ENCODE measurements around the gene CXCL14. TPM values are rescaled to one million over a fixed set of nuclear protein-coding genes. Genes with fewer than 3 reads are reported as not detected.

CXCL14 gene
- total and polyA plus RNA-seq, 2 donors (not counting 1 experiment from before 2014, with no cell fraction given), result not detected

DNA sequence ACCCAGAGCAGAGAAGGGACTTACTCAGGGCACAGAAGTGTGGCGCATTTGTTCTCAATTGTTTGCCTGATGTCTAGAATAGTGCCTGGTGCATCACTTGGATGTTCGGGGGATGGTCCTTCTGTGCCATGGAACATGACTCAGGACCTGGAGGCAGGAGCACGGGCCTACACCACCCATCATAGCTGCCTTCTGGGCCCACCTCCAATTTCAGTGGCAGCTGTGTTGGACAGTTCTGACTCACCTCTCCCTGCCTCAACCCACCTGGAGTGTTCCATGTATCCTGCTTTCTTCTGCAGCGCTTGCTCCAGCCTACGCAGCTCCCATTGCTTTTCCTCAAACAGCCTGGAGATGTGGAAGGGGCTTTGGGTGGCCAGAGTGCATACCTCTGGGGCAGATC is 12.5 kb upstream of the CXCL14 start:
- CTCF ChIA-PET, result no interaction called here
- H3K9me3 ChIP-seq (ENCODE audit: control extremely low read depth in 1 of 3, control insufficient read depth in 2 of 3, insufficient read depth in 1 of 3, low read length in 2 of 3), result no peaks in the 10 kb centered on the region
- 93% methylated on average over 4 of the region's 5 CpGs for WGBS (ENCODE audit: insufficient coverage)
- POLR2A ChIA-PET, result no interaction called here
- no peaks in the 10 kb centered on the region for H3K36me3 ChIP-seq (replicated peaks in 1 of 2; ENCODE audit: control extremely low read depth in 1 of 2, control insufficient read depth in 1 of 2, extremely low read depth in 1 of 2, insufficient read depth in 2 of 2, low read length in 1 of 2)
- no peak overlapping the region for H2AFZ ChIP-seq (ENCODE audit: insufficient read depth, low read depth, low read length, poor library complexity, severe bottlenecking)
- Mint-ChIP-seq H3K27me3 (peaks cover 4% of the 10 kb centered on the region), H3K4me3 (no peak overlapping the region), H3K4me1 (no peaks in the 10 kb centered on the region), H3K27ac (no peak overlapping the region), H3K9me3 (ENCODE audit: insufficient read depth) (no peaks in the 10 kb centered on the region)
- H3K4me1 ChIP-seq (ENCODE audit: control insufficient read depth in 2 of 2, insufficient read depth in 2 of 2, low read length in 2 of 2), result no peaks in the 10 kb centered on the region
- TF ChIP-seq EZH2 (IDR thresholded peaks at IDR 0.05; ENCODE audit: borderline replicate concordance, insufficient read depth, low read depth, low read length, poor library complexity, severe bottlenecking) (no peak), CTCF (IDR thresholded peaks at IDR 0.05) (no peak)
- no peaks in the 10 kb centered on the region for H4K20me1 ChIP-seq (ENCODE audit: control insufficient read depth, insufficient read depth, low read length, poor library complexity, severe bottlenecking)
- H3K79me2 ChIP-seq (ENCODE audit: control insufficient read depth, insufficient read depth, low read length), result no peaks in the 10 kb centered on the region
- no peak overlapping the region for H3K4me3 ChIP-seq (ENCODE audit: control extremely low read depth in 1 of 5, extremely low read depth in 1 of 5, insufficient read depth in 1 of 5, low read depth in 2 of 5, low read length in 4 of 5)
- H3K9ac ChIP-seq (ENCODE audit: low read length), result no peak overlapping the region
- no peak for ATAC-seq (ENCODE audit: low read depth)
- DNase-seq, result no peak
- no peaks in the 10 kb centered on the region for H3K27me3 ChIP-seq (replicated peaks in 1 of 4; ENCODE audit: control extremely low read depth in 1 of 4, control insufficient read depth in 3 of 4, insufficient read depth in 4 of 4, low read length in 3 of 4)
- H3K27ac ChIP-seq (ENCODE audit: low read length in 2 of 2), result no peak overlapping the region
- intact Hi-C loops (cut with micrococcal nuclease), result no loop called here
- H3K4me2 ChIP-seq (replicated peaks; ENCODE audit: low read depth, low read length, poor library complexity, severe bottlenecking), result no peak overlapping the region

GRCh38 chr5:135589152-135589551 is 10.4 kb upstream of the CXCL14 start:
- intact Hi-C loops (cut with micrococcal nuclease), result no loop called here
- H3K9me3 Mint-ChIP-seq (ENCODE audit: insufficient read depth), result no peaks in the 10 kb centered on the region
- H3K27ac Mint-ChIP-seq, result no peak overlapping the region
- Histone ChIP-seq H3K9ac (ENCODE audit: low read length) (no peak overlapping the region), H3K9me3 (ENCODE audit: control extremely low read depth in 1 of 3, control insufficient read depth in 2 of 3, insufficient read depth in 1 of 3, low read length in 2 of 3) (peaks cover 0 to 3% (median 0%) of the 10 kb centered on the region in 3 donors), H3K27ac (ENCODE audit: low read length in 2 of 2) (no peak overlapping the region), H4K20me1 (ENCODE audit: control insufficient read depth, insufficient read depth, low read length, poor library complexity, severe bottlenecking) (no peaks in the 10 kb centered on the region), H3K4me3 (ENCODE audit: control extremely low read depth in 1 of 5, extremely low read depth in 1 of 5, insufficient read depth in 1 of 5, low read depth in 2 of 5, low read length in 4 of 5) (no peak overlapping the region), H3K4me1 (ENCODE audit: control insufficient read depth in 2 of 2, insufficient read depth in 2 of 2, low read length in 2 of 2) (no peaks in the 10 kb centered on the region), H2AFZ (ENCODE audit: insufficient read depth, low read depth, low read length, poor library complexity, severe bottlenecking) (no peak overlapping the region), H3K79me2 (ENCODE audit: control insufficient read depth, insufficient read depth, low read length) (no peaks in the 10 kb centered on the region), H3K36me3 (replicated peaks in 1 of 2; ENCODE audit: control extremely low read depth in 1 of 2, control insufficient read depth in 1 of 2, extremely low read depth in 1 of 2, insufficient read depth in 2 of 2, low read length in 1 of 2) (no peaks in the 10 kb centered on the region), H3K4me2 (replicated peaks; ENCODE audit: low read depth, low read length, poor library complexity, severe bottlenecking) (no peak overlapping the region), H3K27me3 (replicated peaks in 1 of 4; ENCODE audit: control extremely low read depth in 1 of 4, control insufficient read depth in 3 of 4, insufficient read depth in 4 of 4, low read length in 3 of 4) (no peaks in the 10 kb centered on the region)
- ChIA-PET POLR2A (no interaction called here), CTCF (interaction anchor here (1.7 kb wide), 1 partner anchor 23 kb away, joined by 4 read pairs; no protein-coding TSS in a partner anchor)
- H3K27me3 Mint-ChIP-seq, result peaks cover 14% of the 10 kb centered on the region
- ATAC-seq (ENCODE audit: low read depth) (no peak), DNase-seq (no peak)
- no peaks in the 10 kb centered on the region for H3K4me1 Mint-ChIP-seq
- 48% methylated on average over 3 of the region's 3 CpGs for WGBS (ENCODE audit: insufficient coverage)
- no peak overlapping the region for H3K4me3 Mint-ChIP-seq
- TF ChIP-seq CTCF (IDR thresholded peaks at IDR 0.05), result no peak
- TF ChIP-seq EZH2 (IDR thresholded peaks at IDR 0.05; ENCODE audit: borderline replicate concordance, insufficient read depth, low read depth, low read length, poor library complexity, severe bottlenecking), result no peak

Data from B cell (primary cell).